ENCODE results near the gene SLC6A13. TPM values are rescaled to one million over a fixed set of nuclear protein-coding genes. Genes with fewer than 3 reads are reported as not detected.

SLC6A13 gene
- total and polyA plus RNA-seq, 10 of the 15 experiments (the other 5 are each of a cell fraction or from before 2014, with no cell fraction given): 0.18 to 1.2 (median 0.20) TPM; not detected in 3

DNA sequence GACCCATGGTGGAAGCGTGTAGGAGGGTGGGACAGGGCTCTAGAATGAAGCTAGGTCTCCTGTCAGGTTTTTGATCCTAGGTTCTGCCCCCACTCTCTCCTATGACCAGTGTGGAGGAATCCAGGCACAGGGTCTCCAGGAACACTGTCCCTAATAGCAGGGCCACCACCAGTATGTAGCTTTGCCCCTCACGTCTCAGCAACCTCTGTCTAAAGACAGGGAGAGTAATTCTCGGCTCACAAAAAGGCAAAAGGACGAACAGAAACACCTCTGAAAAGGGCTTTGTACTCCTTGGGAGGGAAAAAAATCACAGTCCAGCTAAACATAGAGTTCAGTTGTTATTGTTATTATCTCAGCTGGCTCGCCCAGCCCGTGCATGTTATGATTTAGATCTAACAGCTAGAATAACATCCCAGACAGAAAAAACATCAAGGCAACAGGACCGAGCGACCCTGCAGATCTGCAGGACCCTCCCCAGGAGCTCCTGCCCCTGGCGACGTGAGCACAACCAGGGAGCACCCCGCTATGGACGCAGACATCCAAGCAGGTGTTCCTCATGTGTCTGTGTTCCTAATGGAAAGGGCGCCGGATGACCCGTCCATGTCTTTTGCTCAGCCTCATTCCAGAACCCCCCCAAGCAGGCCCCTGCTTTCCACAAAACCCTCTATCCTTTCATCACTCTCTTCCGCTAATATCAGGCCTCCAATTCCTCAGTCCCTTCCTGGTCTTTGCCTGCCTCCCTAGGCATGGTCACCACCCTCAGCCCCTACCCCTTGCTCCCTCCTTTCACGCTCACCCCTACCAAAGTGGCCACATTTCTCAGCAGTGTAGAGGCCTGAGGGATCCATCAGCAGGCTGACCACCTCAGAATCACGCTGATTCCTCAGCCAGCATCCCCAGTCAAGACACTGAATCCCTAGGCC is 34.5 kb downstream of the SLC6A13 start:
- Histone ChIP-seq H2AFZ (ENCODE audit: control insufficient read depth, low read depth, low read length) (no peak overlapping the region), H3K27me3 (replicated peaks in 1 of 2; ENCODE audit: control insufficient read depth in 2 of 2, insufficient read depth in 2 of 2, low read length in 1 of 2) (peaks cover 0 to 4% of the 10 kb centered on the region in 2 experiments), H3K36me3 (ENCODE audit: control insufficient read depth in 2 of 2, insufficient read depth in 2 of 2, low read length in 1 of 2) (no peaks in the 10 kb centered on the region), H3K4me2 (ENCODE audit: control insufficient read depth, insufficient read depth) (no peak overlapping the region), H3K9ac (ENCODE audit: control insufficient read depth, insufficient read depth, low read length) (no peak overlapping the region), H4K20me1 (ENCODE audit: control insufficient read depth, insufficient read depth) (no peaks in the 10 kb centered on the region; the same call in 1 of the 2 replicates), H3K79me2 (ENCODE audit: control insufficient read depth, insufficient read depth, low read length) (no peaks in the 10 kb centered on the region), H3K27ac (ENCODE audit: control insufficient read depth, insufficient read depth) (no peak overlapping the region), H3K4me1 (ENCODE audit: control insufficient read depth, insufficient read depth, low read length) (no peaks in the 10 kb centered on the region), H3K4me3 (no peak overlapping the region), H3K9me3 (replicated peaks; ENCODE audit: control insufficient read depth, insufficient read depth, low read length) (no peaks in the 10 kb centered on the region)
- RAD21 ChIA-PET (ENCODE audit: unreplicated experiment): no interaction called here
- CTCF ChIA-PET: no interaction called here
- ATAC-seq: no peak
- intact Hi-C loops (cut with micrococcal nuclease; ENCODE audit: unreplicated experiment): no loop called here
- POLR2A ChIA-PET: no interaction called here
- no peak for FAIRE-seq
- TF ChIP-seq, protein P1, sequence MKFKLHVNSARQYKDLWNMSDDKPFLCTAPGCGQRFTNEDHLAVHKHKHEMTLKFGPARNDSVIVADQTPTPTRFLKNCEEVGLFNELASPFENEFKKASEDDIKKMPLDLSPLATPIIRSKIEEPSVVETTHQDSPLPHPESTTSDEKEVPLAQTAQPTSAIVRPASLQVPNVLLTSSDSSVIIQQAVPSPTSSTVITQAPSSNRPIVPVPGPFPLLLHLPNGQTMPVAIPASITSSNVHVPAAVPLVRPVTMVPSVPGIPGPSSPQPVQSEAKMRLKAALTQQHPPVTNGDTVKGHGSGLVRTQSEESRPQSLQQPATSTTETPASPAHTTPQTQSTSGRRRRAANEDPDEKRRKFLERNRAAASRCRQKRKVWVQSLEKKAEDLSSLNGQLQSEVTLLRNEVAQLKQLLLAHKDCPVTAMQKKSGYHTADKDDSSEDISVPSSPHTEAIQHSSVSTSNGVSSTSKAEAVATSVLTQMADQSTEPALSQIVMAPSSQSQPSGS (IDR thresholded peaks at IDR 0.05; ENCODE audit: low read length): no peak
- TF ChIP-seq ATF7 (IDR thresholded peaks at IDR 0.05; ENCODE audit: low read depth): no peak
- TF ChIP-seq, protein P2, sequence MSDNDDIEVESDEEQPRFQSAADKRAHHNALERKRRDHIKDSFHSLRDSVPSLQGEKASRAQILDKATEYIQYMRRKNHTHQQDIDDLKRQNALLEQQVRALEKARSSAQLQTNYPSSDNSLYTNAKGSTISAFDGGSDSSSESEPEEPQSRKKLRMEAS (IDR thresholded peaks at IDR 0.05; ENCODE audit: low read depth, low read length): no peak
- TF ChIP-seq, protein P3, sequence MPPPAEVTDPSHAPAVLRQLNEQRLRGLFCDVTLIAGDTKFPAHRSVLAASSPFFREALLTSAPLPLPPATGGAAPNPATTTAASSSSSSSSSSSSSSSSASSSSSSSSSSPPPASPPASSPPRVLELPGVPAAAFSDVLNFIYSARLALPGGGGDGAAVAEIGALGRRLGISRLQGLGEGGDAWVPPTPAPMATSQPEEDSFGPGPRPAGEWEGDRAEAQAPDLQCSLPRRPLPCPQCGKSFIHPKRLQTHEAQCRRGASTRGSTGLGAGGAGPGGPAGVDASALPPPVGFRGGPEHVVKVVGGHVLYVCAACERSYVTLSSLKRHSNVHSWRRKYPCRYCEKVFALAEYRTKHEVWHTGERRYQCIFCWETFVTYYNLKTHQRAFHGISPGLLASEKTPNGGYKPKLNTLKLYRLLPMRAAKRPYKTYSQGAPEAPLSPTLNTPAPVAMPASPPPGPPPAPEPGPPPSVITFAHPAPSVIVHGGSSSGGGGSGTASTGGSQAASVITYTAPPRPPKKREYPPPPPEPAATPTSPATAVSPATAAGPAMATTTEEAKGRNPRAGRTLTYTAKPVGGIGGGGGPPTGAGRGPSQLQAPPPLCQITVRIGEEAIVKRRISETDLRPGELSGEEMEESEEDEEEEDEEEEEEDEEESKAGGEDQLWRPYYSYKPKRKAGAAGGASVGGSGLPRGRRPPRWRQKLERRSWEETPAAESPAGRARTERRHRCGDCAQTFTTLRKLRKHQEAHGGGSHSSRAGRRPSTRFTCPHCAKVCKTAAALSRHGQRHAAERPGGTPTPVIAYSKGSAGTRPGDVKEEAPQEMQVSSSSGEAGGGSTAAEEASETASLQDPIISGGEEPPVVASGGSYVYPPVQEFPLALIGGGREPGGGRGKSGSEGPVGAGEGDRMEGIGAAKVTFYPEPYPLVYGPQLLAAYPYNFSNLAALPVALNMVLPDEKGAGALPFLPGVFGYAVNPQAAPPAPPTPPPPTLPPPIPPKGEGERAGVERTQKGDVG (CRISPR knock-in tag; IDR thresholded peaks at IDR 0.05): no peak
- no peak for TF ChIP-seq IRF4 (IDR thresholded peaks at IDR 0.05; ENCODE audit: low read depth, low read length)
- no peak for TF ChIP-seq ZSCAN29 (IDR thresholded peaks at IDR 0.05)
- TF ChIP-seq, protein P4, sequence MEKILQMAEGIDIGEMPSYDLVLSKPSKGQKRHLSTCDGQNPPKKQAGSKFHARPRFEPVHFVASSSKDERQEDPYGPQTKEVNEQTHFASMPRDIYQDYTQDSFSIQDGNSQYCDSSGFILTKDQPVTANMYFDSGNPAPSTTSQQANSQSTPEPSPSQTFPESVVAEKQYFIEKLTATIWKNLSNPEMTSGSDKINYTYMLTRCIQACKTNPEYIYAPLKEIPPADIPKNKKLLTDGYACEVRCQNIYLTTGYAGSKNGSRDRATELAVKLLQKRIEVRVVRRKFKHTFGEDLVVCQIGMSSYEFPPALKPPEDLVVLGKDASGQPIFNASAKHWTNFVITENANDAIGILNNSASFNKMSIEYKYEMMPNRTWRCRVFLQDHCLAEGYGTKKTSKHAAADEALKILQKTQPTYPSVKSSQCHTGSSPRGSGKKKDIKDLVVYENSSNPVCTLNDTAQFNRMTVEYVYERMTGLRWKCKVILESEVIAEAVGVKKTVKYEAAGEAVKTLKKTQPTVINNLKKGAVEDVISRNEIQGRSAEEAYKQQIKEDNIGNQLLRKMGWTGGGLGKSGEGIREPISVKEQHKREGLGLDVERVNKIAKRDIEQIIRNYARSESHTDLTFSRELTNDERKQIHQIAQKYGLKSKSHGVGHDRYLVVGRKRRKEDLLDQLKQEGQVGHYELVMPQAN (conservative IDR thresholded peaks at IDR 0.05): no peak
- TF ChIP-seq DPF2 (IDR thresholded peaks at IDR 0.05): no peak
- TF ChIP-seq SIX5 (IDR thresholded peaks at IDR 0.05; ENCODE audit: low read depth, low read length, severe bottlenecking): no peak
- no peak for TF ChIP-seq SIN3A (IDR thresholded peaks at IDR 0.05; ENCODE audit: low read depth, low read length)
- TF ChIP-seq BACH1 (IDR thresholded peaks at IDR 0.05; ENCODE audit: borderline replicate concordance): no peak
- TF ChIP-seq, protein P5, sequence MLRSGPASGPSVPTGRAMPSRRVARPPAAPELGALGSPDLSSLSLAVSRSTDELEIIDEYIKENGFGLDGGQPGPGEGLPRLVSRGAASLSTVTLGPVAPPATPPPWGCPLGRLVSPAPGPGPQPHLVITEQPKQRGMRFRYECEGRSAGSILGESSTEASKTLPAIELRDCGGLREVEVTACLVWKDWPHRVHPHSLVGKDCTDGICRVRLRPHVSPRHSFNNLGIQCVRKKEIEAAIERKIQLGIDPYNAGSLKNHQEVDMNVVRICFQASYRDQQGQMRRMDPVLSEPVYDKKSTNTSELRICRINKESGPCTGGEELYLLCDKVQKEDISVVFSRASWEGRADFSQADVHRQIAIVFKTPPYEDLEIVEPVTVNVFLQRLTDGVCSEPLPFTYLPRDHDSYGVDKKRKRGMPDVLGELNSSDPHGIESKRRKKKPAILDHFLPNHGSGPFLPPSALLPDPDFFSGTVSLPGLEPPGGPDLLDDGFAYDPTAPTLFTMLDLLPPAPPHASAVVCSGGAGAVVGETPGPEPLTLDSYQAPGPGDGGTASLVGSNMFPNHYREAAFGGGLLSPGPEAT (IDR thresholded peaks at IDR 0.05; ENCODE audit: low read depth): no peak
- TF ChIP-seq SMARCA5 (IDR thresholded peaks at IDR 0.05): no peak
- WGBS (ENCODE audit: insufficient coverage, insufficient replicate concordance, low lambda C conversion rate, missing lambda C conversion rate): 28% methylated on average over 18 of the region's 18 CpGs
- in situ Hi-C loops (cut with MboI): no loop called here
- BruUV-seq (replicated peaks): no TSS peak
- DNase-seq (ENCODE audit: low read depth, low spot score): no peak
- SMC1A ChIA-PET (ENCODE audit: uncharacterized antibody, unreplicated experiment): no interaction called here
